AG09309 (cell line): Measurements from ENCODE around the gene NAT10.

Experiments used
- DNase-seq: peaks from one replicate; pipeline ENCODE4 v3.0.0-alpha.2; 2010; ENCODE audit warnings: low read depth
- H3K4me3 ChIP-seq: 2 replicates; pipeline ENCODE4 v1.5.1; 2011; ENCODE audit warnings: mild to moderate bottlenecking, low read depth, low read length, moderate library complexity; ENCODE audit not compliant: control insufficient read depth
- TF ChIP-seq, protein P1 (sequence below): IDR thresholded peaks from 2 replicates; pipeline ENCODE4 v1.5.1; 2011; ENCODE audit warnings: mild to moderate bottlenecking, low read depth, low read length, inconsistent platforms; ENCODE audit not compliant: insufficient read depth, control insufficient read depth; ENCODE audit errors: missing control alignments

Gene NAT10

DNA sequence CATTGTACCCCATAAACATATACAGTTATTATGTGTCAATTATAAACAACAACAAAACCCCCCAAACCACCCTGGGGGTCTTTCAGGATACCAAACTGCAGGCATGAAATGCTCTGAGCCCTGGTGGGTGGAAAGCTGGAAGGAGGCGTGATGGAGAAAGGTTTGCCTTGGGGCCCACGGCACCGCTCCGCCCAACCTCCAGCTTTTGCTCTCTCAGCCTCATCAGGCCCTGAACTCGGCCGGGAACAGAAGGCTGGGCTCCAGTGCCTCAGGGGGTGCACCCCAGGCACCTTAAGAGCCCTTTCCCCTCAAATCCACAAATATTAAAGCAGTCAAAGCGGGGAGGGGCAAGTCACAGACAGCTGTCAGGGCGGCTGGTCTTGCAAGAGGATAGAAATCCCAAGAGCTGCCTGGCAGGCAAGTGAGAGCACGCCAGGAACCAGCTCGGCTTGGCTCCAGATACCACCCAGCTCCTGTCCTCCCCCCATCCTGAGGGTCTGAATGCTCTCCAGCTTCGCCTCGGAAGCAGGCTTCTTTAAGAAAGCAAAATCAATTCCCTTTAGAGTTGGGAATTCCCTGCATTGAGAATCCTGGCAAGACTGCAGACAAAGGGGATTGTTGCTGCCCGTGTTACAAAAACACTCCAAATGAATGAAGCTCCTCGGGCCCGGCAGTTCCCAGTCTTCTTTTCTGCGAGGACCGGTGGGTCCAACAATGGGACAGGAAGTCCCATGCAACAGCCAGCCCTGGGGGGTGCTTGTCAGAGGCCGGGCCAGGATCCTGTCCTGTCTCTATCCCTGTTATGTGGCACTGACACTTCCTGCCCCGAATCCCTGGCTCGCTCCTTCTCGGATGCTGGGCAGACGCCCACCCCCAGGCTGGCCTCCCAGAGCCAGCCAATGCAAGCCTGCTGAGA lies 80.8 kb downstream of the NAT10 start:
- TF ChIP-seq, protein P1, sequence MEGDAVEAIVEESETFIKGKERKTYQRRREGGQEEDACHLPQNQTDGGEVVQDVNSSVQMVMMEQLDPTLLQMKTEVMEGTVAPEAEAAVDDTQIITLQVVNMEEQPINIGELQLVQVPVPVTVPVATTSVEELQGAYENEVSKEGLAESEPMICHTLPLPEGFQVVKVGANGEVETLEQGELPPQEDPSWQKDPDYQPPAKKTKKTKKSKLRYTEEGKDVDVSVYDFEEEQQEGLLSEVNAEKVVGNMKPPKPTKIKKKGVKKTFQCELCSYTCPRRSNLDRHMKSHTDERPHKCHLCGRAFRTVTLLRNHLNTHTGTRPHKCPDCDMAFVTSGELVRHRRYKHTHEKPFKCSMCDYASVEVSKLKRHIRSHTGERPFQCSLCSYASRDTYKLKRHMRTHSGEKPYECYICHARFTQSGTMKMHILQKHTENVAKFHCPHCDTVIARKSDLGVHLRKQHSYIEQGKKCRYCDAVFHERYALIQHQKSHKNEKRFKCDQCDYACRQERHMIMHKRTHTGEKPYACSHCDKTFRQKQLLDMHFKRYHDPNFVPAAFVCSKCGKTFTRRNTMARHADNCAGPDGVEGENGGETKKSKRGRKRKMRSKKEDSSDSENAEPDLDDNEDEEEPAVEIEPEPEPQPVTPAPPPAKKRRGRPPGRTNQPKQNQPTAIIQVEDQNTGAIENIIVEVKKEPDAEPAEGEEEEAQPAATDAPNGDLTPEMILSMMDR, result no peak
- no peak overlapping the region for H3K4me3 ChIP-seq
- no peak for DNase-seq

DNA sequence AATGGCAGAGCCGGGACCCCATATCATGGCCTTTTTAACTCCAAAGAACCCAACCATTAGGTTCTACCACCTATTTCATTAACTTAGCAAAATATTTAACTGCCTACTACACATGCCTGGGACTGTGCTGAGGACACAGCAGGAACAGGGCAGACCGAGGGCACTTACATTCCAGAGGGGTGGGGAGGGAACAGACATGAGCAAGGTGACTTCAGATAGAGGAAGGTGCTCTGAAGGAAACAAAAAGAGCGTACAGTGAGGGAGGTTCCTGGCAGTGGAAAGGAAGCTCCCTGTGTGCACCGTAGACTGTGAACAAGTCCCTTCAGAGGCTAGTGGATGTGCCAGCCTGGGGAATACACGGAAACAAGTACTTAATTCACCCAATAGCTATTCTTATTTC lies 82.8 kb downstream of the NAT10 start:
- TF ChIP-seq, protein P1, result no peak
- DNase-seq, result no peak
- no peak overlapping the region for H3K4me3 ChIP-seq

DNA sequence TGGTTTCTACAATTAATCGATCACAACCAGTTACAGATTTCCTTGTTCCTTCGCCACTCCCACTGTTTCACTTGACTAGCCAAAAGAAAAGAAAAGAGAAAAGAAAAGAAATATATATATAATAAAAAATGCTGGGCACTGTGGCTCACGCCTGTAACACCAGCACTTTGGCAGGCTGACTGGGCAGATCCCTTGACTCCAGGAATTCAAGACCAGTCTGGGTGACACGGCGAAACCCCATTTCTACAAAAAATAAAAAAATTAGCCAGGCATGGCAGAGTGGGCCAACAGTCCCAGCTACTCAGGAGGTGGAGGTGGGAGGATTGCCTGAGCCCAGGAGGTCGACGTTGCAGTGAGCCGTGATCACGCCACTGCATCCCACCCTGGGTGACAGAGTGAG lies 83.8 kb downstream of the NAT10 start:
- no peak overlapping the region for H3K4me3 ChIP-seq
- no peak for DNase-seq
- TF ChIP-seq, protein P1, result no peak

DNA sequence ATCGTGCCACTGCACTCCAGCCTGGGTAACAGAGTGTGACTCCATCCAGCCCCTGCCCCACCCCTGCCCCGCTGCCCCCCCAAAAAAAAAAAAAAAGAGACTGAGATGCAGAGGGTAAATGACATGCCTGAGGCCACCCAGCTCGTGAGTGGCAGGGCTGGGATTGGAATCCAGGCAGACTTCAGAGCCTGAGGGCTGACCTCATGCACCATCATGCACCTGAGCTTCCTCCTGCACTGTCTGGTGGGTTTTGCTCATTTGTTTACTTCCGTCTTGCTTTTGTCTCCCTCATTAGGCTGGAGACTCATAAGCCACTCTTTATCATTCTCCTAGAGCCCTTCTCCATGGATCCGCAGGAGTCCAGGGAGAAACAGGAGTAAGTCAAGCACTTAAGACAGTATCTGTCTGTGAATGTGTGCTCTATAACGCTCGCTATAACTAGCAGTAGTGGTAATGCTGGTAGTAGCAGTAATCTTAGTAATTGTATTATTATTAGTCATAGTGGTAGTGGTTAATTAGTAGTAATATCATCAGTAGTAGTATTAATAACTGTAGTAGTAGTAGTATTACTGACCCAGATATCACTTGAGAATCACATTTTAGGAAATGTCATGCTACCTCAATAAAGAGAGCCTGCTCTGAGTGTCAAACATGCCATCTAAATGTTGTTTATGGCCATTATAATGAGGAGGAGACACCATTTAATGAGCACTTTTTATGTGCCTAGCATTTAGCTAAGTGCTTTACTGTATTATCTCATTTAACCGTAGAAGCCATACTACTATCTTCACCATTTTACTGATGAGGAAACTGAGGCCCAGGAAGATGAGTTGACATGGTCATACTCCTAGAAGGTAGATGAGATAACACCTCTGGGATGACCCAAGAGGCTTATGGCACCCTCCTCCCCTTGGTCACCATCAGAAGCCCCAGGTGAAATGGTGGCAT lies 85.0 kb downstream of the NAT10 start:
- no peak overlapping the region for H3K4me3 ChIP-seq
- DNase-seq, result no peak
- TF ChIP-seq, protein P1, result no peak

DNA sequence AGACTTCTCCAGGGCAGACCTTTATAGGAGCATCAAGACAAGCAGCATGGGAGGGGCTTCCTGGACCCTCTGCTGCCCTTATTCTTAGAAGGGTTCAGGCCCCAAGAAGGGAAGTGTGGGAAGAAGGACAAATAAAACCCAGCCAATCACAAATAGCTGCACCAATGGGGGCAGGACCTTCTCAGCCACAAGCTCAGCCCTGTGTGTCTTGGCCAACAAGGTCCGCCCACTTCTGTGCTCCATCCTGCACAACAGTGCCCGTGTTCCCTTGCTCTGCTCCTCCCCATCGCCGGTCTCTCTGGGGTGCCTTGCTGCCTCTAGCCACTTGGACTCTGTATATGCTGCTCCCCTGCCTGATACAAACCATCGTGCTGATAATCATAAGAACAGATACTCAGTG lies 86.1 kb downstream of the NAT10 start:
- no peak for DNase-seq
- TF ChIP-seq, protein P1, result no peak
- H3K4me3 ChIP-seq, result no peak overlapping the region

DNA sequence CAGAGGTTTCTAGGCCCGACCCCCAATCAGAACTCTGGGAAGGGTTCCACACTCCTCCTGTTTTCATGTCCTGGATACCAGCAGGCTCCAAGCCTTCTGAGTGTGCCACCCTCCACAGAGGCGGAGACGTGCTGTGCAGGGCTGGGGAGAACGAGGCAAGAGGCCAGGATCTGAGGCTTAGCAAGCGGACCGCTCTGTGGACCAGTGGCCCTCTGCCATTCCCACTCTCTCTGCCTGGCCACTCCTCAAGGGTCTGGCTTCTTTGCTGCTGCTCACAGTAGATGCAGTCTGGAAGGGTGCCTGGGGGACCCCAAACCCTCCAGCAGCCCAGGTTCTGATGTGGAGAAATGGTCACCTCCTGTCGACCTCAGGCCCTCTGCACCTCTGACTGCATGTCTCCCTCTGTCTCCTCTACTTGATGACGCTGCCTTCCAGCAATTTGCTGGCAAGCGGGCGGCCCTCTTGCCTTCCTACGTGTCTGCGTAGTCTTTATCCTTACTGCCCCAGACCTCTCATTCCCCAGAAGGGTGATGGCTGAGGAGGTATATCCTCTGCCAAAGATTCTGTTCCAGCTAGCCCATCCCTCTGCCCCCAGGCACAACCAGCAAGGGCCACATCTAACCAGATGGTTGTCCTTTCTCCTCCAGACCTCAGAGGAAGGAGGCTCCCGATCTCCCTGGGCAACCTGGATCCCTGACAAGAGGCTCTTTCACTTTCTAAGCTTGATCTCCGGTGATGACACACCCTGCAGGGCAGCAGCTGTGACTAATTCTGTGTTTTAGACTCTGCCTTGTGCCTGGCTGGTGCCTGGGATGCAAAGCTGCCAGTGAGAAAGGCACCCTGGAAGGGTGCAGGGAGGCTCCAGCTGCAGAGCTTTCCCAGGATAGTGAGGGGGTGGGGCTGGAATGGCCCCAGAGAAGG lies 87.3 kb downstream of the NAT10 start:
- no peak overlapping the region; the same call in 1 of the 2 replicates for H3K4me3 ChIP-seq
- TF ChIP-seq, protein P1, result no peak
- DNase-seq, result peak; percentile 69
